NCI-H2107 treated with DMSO at 0.1 percent for 48 hours (cell line): ENCODE data around the gene KANSL1.

Source experiments
- DNase-seq: peaks from one replicate; lab custom pipeline; 2025; ENCODE audit not compliant: unreplicated experiment; lab: John Stamatoyannopoulos, UW

KANSL1 gene

GRCh38 chr17:46170639-46171429 is 22.4 kb downstream of the KANSL1 start:
- no peak for DNase-seq

DNA sequence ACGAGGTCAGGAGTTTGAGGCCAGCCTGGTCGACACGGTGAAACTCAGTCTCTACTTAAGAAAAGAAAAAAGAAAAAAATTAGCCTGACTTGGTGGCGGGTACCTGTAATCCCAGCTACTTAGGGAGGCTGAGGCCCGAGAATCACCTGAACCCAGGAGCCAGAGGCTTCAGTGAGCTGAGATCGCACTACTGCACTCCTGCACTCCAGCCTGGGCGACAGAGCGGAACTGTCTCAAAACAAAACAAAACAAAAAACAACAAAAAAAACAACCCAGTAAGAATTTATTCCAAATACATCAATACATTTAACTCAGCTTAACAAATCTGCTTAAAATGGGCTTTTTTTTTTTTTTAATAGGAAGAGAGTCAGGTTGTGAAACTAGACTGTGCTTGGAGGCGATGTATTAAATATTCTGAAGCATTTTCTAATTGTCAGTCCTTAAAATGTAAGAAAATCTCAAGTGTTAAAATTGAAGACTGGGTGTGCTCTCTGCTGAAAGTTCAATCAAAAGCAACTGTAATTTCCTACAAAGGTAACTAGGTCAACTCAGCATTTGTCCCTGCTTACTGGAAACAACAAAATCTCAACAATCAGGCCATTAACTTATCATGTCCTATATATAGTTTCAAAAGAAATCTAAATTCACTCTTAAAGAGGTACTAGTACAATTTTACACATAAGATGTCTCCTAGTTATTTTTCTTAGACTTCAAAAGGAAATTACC is 23.2 kb downstream of the KANSL1 start:
- DNase-seq = no peak

- no peak for DNase-seq
Observed at GRCh38 chr17:46167826-46168569, 25.2 kb downstream of the KANSL1 start.

GRCh38 chr17:46167267-46167666 is 26.0 kb downstream of the KANSL1 start:
- no peak for DNase-seq

DNA sequence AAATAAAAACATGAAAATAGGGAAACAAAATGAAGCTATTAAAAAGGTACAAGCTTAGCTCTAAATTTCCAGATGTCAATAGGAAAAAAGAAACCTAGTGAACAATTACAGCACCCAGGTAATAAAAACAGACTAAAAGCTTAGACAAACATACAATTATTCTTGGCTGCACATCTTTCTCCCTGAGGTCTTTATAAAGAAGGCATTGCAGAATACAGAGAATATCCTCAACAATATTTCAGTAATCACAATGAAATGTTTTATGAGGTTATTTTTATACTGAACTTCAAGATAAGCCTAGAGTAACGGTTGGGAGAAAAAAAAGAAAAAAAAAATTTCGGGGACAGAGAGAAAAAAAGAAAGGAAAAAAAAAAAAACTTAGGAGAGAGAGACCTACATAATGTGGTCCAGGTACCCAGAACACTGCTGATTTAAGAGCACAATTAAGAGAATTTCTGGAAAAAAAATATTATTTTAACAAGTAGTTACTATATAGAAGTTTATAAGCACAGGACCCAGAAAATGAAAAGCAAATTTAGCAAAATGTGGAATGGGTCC is 26.5 kb downstream of the KANSL1 start:
- DNase-seq = no peak

DNA sequence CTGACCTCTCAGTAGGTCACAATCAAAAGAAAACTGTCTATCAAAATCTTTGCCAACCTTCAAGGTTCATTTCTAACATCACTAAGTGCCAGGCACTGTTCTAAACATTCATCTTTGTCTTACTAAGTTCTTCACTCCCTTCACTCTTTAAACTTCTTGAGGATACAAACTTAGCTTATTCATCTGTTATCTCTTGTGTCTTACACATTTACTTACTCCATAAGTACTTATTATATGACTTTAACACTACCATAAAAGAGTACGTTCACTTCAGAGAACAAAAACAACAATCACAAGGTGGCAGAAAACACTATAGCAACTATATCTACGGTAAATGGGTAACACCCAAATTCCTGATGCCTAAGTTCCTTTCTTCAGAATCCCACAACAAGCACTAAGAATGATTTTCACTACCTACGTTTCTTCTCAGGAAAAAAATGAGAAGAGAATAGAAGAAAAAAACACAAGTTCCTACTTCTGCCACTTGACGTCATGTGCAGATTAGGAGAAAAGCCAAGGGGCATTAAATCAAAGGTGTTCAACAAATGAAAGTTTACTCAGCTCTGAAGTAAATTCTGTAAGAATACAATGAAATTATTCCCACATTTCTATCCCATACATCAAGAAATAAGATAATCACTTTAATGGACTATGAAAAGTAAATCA is 29.2 kb downstream of the KANSL1 start:
- no peak for DNase-seq

GRCh38 chr17:46163316-46163715 is 29.9 kb downstream of the KANSL1 start:
- no peak for DNase-seq

DNA sequence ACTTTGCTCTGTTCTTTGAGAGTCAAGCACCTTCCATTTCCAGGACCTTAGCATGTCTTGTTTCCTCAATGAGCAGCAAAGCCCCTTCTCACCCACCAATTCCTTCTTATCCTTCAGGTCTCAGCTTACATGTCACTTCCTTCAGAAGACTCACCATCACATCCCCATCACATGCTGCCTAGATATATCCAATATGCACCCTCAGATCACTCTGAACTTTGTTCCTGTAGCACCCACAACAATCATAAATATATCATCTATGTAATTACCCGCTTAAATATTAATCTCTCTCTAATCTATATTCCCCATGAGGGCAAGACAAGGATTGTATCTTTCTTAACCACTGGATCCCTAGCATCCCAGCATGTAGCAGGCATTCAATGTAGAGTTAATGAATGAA is 30.4 kb downstream of the KANSL1 start:
- DNase-seq = no peak

DNA sequence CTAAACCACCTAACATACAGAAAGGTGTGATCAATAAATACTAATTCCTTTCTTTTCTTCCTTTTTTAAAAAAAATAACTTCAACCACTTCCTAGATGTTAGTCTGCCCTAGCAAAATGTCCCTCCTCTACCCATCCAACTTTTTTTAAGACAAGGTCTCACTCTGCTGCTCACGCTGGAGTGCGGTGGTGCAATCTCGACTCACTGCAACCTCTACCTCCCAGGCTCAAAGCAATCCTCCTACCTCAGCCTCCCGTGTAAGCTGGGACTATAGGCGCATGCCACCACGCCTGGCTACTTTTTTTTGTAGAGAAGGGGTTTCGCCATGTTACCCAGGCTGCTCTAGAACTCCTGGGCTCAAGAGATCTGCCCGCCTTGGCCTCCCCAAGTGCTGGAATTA is 33.1 kb downstream of the KANSL1 start:
- DNase-seq = no peak

GRCh38 chr17:46159686-46160085 is 33.5 kb downstream of the KANSL1 start:
- no peak for DNase-seq

- DNase-seq = peak; percentile 78
Observed at GRCh38 chr17:46158323-46159296, 34.6 kb downstream of the KANSL1 start.

- DNase-seq = peak; percentile 44
Observed at GRCh38 chr17:46157443-46158062, 35.7 kb downstream of the KANSL1 start.

- DNase-seq = peak; percentile 56
Observed at GRCh38 chr17:46154151-46154816, 38.9 kb downstream of the KANSL1 start.

- peak; percentile 90 for DNase-seq
Observed at GRCh38 chr17:46152423-46152822, 40.8 kb downstream of the KANSL1 start.

DNA sequence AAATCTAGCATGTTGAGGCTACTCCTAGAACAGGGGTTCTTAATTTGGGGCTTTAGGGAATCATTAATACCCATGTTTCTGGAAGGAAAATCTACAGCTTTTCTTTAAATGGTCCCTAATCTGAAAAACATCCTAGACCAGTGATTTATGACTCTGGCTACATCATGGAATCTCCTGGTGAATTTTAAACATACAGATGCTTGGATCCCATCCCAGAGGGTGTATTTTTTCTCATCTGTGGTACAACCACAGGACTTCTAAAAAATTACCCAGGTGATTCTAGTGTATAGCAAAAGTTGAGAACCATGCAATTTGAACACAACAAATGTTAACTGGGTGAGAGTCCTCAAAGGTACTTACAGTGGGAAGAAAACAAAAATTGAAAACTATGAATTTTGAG is 41.5 kb downstream of the KANSL1 start:
- peak; percentile 20 for DNase-seq

- no peak for DNase-seq
Observed at GRCh38 chr17:46150216-46150963, 42.8 kb downstream of the KANSL1 start.

GRCh38 chr17:46148247-46148646 is 45.0 kb downstream of the KANSL1 start:
- DNase-seq = no peak

DNA sequence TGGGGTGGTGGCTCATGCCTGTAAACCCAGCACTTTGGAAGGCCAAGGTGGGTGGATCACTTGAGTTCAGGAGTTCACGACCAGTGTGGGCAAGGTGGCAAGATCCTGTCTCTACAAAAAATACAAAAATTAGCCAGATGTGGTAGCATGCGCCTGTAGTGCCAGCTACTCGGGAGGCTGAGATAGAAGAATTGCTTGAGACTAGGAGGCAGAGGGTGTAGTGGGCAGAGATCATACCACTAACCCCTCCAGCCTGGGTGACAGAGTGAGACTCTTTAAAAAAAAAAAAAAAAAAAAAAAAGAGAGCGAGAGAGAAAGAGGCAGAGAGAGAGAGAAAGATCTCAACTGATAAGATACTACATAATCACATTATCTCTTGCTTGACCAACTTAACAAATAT is 45.9 kb downstream of the KANSL1 start:
- DNase-seq = no peak
